Stimulated activated CD8-positive, alpha-beta memory T cell treated with anti-CD3 and anti-CD28 coated beads, Interleukin-2, amount 100 ng/mL, for 48 hours (primary cell): ENCODE data around the gene GDPD1.
"Not testable (repeated sequence)": the region's sequence is repeated elsewhere in the genome, so short reads cannot be mapped to it uniquely, and the experiment has no call there.

Source experiments
- DNase-seq, 2 donors: peaks; one replicate each; pipeline ENCODE4 v3.0.0-alpha.2; 2020; ENCODE audit warnings: low read depth in 2 of 2

Gene GDPD1

GRCh38 chr17:59244081-59244480, 23.8 kb downstream of the GDPD1 start:
- DNase-seq, result no peak

- DNase-seq, result no peak
These were observed 34.4 kb downstream of the GDPD1 start for GRCh38 chr17:59254742-59255141.

GRCh38 chr17:59257101-59257500, 36.8 kb downstream of the GDPD1 start:
- no peak for DNase-seq

GRCh38 chr17:59260722-59261121, 40.4 kb downstream of the GDPD1 start:
- no peak for DNase-seq

- DNase-seq, result no peak
These were observed 46.4 kb downstream of the GDPD1 start for GRCh38 chr17:59266745-59267144.

- no peak for DNase-seq
These were observed 47.5 kb downstream of the GDPD1 start for GRCh38 chr17:59267776-59268175.

GRCh38 chr17:59275618-59276017, 55.3 kb downstream of the GDPD1 start:
- DNase-seq, result no peak

- DNase-seq, result no peak
These were observed 56.7 kb downstream of the GDPD1 start for GRCh38 chr17:59277031-59277430.

- no peak for DNase-seq
These were observed 58.1 kb downstream of the GDPD1 start for GRCh38 chr17:59278406-59278805.

- DNase-seq, result no peak
These were observed 64.0 kb downstream of the GDPD1 start for GRCh38 chr17:59284317-59284716.

- DNase-seq, result no peak
These were observed 67.1 kb downstream of the GDPD1 start for GRCh38 chr17:59287452-59287851.

GRCh38 chr17:59287891-59288290, 67.6 kb downstream of the GDPD1 start:
- DNase-seq, result no peak

- DNase-seq, result no peak
These were observed 69.6 kb downstream of the GDPD1 start for GRCh38 chr17:59289981-59290301.

- not testable (repeated sequence) for DNase-seq
These were observed 70.1 kb downstream of the GDPD1 start for GRCh38 chr17:59290302-59290998.

- no peak for DNase-seq
These were observed 71.8 kb downstream of the GDPD1 start for GRCh38 chr17:59292174-59292523.

GRCh38 chr17:59296190-59296589, 75.9 kb downstream of the GDPD1 start:
- no peak for DNase-seq

- DNase-seq, result no peak
These were observed 78.2 kb downstream of the GDPD1 start for GRCh38 chr17:59298521-59298920.

GRCh38 chr17:59299400-59300092, 79.2 kb downstream of the GDPD1 start:
- DNase-seq, result no peak

GRCh38 chr17:59300941-59301340, 80.6 kb downstream of the GDPD1 start:
- no peak for DNase-seq

GRCh38 chr17:59304811-59305210, 84.5 kb downstream of the GDPD1 start:
- DNase-seq, result no peak

GRCh38 chr17:59310263-59310920, 90.1 kb downstream of the GDPD1 start:
- no peak for DNase-seq

- DNase-seq, result no peak
These were observed 90.7 kb downstream of the GDPD1 start for GRCh38 chr17:59311051-59311468.

- DNase-seq, result not testable (repeated sequence)
These were observed 91.2 kb downstream of the GDPD1 start for GRCh38 chr17:59311521-59311920.
